GM12878 (cell line): ENCODE results near the gene DPPA4. TPM values are rescaled to one million over a fixed set of nuclear protein-coding genes. Genes with fewer than 3 reads are reported as not detected.

Experiments used
- ATAC-seq: fragments of 200-7000 bp; cut with Tn5 transposase; 3 replicates; pipeline ENCODE4 v1.9.1; 2020; ENCODE audit warnings: mild to moderate bottlenecking, moderate library complexity
- BruUV-seq: library from RNA; stranded (reverse); fragments of 400-500 nt; replicated peaks from 2 replicates; lab custom pipeline; 2021; lab: Mats Ljungman, UMichigan
- CTCF ChIA-PET: fragments of 300-600 bp; sonication (Branson Sonifier 250); formaldehyde crosslinking; extraction: SDS; loops from one replicate; lab custom pipeline; 2021; ENCODE audit warnings: inconsistent platforms; lab: Yijun Ruan, JAX
- POLR2A ChIA-PET: fragments of 350-600 bp; formaldehyde crosslinking; extraction: SDS; loops from one replicate; lab custom pipeline; 2021; ENCODE audit warnings: inconsistent platforms; lab: Charles Lee
- RAD21 ChIA-PET: fragments of 300-600 bp; sonication (Branson Sonifier 250); formaldehyde crosslinking; loops from one replicate; lab custom pipeline; 2023; ENCODE audit warnings: antibody characterized with exemption; ENCODE audit not compliant: unreplicated experiment; lab: Charles Lee
- SMC1A ChIA-PET: fragments of 300-600 bp; sonication (Branson Sonifier 250); formaldehyde crosslinking; loops from one replicate; lab custom pipeline; 2023; ENCODE audit not compliant: unreplicated experiment, uncharacterized antibody; lab: Charles Lee
- DNase-seq: peaks from one replicate; pipeline ENCODE4 v3.0.0-alpha.2; 2011; ENCODE audit warnings: low read depth, low spot score
- FAIRE-seq: peaks from 3 replicates; lab custom pipeline; 2011; peaks lifted over from hg19 to GRCh38; lab: Jason Lieb, UNC
- H2AFZ ChIP-seq: 2 replicates; pipeline ENCODE4 v1.6.0; 2011; ENCODE audit warnings: low read depth, low read length, control low read depth; ENCODE audit not compliant: control insufficient read depth
- H3K27ac ChIP-seq: 2 replicates; pipeline ENCODE4 v1.5.1; 2011; ENCODE audit warnings: control low read depth; ENCODE audit not compliant: control insufficient read depth, insufficient read depth
- H3K27me3 ChIP-seq, 2 experiments: replicated peaks in 1 of 2; 2 replicates each; pipeline versions ENCODE4 v1.6.0 to v1.6.1; 2011; ENCODE audit warnings: low read length in 1 of 2; ENCODE audit not compliant: control insufficient read depth in 2 of 2, insufficient read depth in 2 of 2
- H3K36me3 ChIP-seq, 2 experiments: 2 replicates each; pipeline ENCODE4 v1.5.1; 2011; ENCODE audit warnings: low read length in 1 of 2; ENCODE audit not compliant: control insufficient read depth in 2 of 2, insufficient read depth in 2 of 2
- H3K4me1 ChIP-seq: 2 replicates; pipeline ENCODE4 v1.6.1; 2011; ENCODE audit warnings: mild to moderate bottlenecking, low read length, moderate library complexity, mixed read lengths; ENCODE audit not compliant: control insufficient read depth, insufficient read depth
- H3K4me2 ChIP-seq: 2 replicates; pipeline ENCODE4 v1.6.0; 2011; ENCODE audit warnings: control low read depth; ENCODE audit not compliant: control insufficient read depth, insufficient read depth
- H3K4me3 ChIP-seq: fragments of 200-600 bp; sonication (generic); 2 replicates; pipeline ENCODE4 v1.5.1; 2016
- H3K79me2 ChIP-seq: 2 replicates; pipeline ENCODE4 v1.6.0; 2011; ENCODE audit warnings: low read length; ENCODE audit not compliant: control insufficient read depth, insufficient read depth
- H3K9ac ChIP-seq: 2 replicates; pipeline ENCODE4 v1.8.0; 2011; ENCODE audit warnings: low read length, control low read depth, mixed read lengths; ENCODE audit not compliant: control insufficient read depth, insufficient read depth
- H3K9me3 ChIP-seq: replicated peaks from 3 replicates; pipeline ENCODE4 v1.5.1; 2011; ENCODE audit warnings: mild to moderate bottlenecking, low read length; ENCODE audit not compliant: control insufficient read depth, insufficient read depth
- H4K20me1 ChIP-seq: 2 replicates; pipeline ENCODE4 v1.6.0; 2011; ENCODE audit not compliant: control insufficient read depth, insufficient read depth
- ELK1 ChIP-seq: IDR thresholded peaks from 2 replicates; pipeline ENCODE4 v1.6.1; 2012; ENCODE audit warnings: low read depth, low read length, improper control_type of control experiment
- FOXM1 ChIP-seq: IDR thresholded peaks from 2 replicates; pipeline ENCODE4 v1.6.1; 2012; ENCODE audit warnings: low read depth, mild to moderate bottlenecking, inconsistent platforms, low read length, moderate library complexity
- ZBED1 ChIP-seq: IDR thresholded peaks from 2 replicates; pipeline ENCODE4 v1.6.1; 2016; ENCODE audit warnings: borderline replicate concordance
- ZNF207 ChIP-seq: fragments of 450-650 bp; IDR thresholded peaks from 2 replicates; pipeline ENCODE4 v1.6.1; 2014; ENCODE audit warnings: antibody characterized with exemption, mild to moderate bottlenecking, borderline replicate concordance
- ZNF687 ChIP-seq: fragments of 450-650 bp; IDR thresholded peaks from 2 replicates; pipeline ENCODE4 v1.6.1; 2017; ENCODE audit warnings: mild to moderate bottlenecking, moderate library complexity
- WGBS: methylation state at CpG from one replicate; pipeline ENCODE4 v1.1.6; 2016; ENCODE audit warnings: low lambda C conversion rate; ENCODE audit not compliant: insufficient replicate concordance, insufficient coverage; ENCODE audit errors: missing lambda C conversion rate; 5-methylcytosine and 5-hydroxymethylcytosine counted together
- in situ Hi-C: fragments of 300-500 bp; cut with MboI; formaldehyde crosslinking; loops from 9 replicates; pipeline ENCODE4 v1.14.3; 2018; ENCODE audit warnings: mixed read lengths
- intact Hi-C: fragments of 100-400 bp; cut with micrococcal nuclease; formaldehyde crosslinking; loops from one replicate; pipeline ENCODE4 v1.14.2; 2022; ENCODE audit not compliant: unreplicated experiment
- polyA plus RNA-seq, 11 experiments: library from polyadenylated mRNA; depleted of rRNA in 4 of 11; unstranded in 6 of 11; stranded (reverse) in 5 of 11; fragments of >200 nt; fragmentation: Nextera tagmentation in 4 of 11; fragmentation: Illumina TruSeq in 1 of 11; extraction: Ambion mirVana in 4 of 11; extraction: Trizol in 1 of 11; gene quantifications; 1 replicate in 1 of 11; 2 replicates in 10 of 11; pipeline versions ENCODE4 v1.2.1 to v1.2.3, GENCODE V29; 2011 to 2016; ENCODE audit warnings: inconsistent platforms in 2 of 11, missing spikeins in 2 of 11, low read depth in 1 of 11
- total RNA-seq, 4 experiments: library from RNA; depleted of rRNA in 3 of 4; stranded (reverse); fragments of >200 nt in 3 of 4; fragmentation: Illumina TruSeq in 1 of 4; extraction: Trizol in 1 of 4; gene quantifications; 2 replicates each; pipeline versions ENCODE4 v1.2.1 to v1.2.3, GENCODE V29; 2013 to 2021

DPPA4 gene
- total and polyA plus RNA-seq, 10 of the 15 experiments (the other 5 are each of a cell fraction or from before 2014, with no cell fraction given) = 0.01 to 0.90 (median 0.44) TPM; not detected in 5

- SMC1A ChIA-PET = no interaction called here
- 81% methylated on average over 5 of the region's 5 CpGs for WGBS
Measured at GRCh38 chr3:109325109-109325508, 12.2 kb downstream of the DPPA4 start.

More at GRCh38 chr3:109325109-109325508, 12.2 kb downstream of the DPPA4 start:
- POLR2A ChIA-PET = no interaction called here
- H3K36me3 ChIP-seq = no peaks in the 10 kb centered on the region
- no peaks in the 10 kb centered on the region for H3K4me1 ChIP-seq
- H3K4me2 ChIP-seq = no peak overlapping the region
- H3K4me3 ChIP-seq = no peak overlapping the region
- no peaks in the 10 kb centered on the region for H3K79me2 ChIP-seq
- H3K27ac ChIP-seq = no peak overlapping the region
- ATAC-seq = no peak
- no peak for TF ChIP-seq ZBED1
- no peak for TF ChIP-seq ZNF207
- TF ChIP-seq ZNF687 = no peak
- no peak for TF ChIP-seq FOXM1
- TF ChIP-seq ELK1 = no peak
- TF ChIP-seq, all 136 proteins: peak for 0
- Histone ChIP-seq H3K9ac (no peak overlapping the region), H2AFZ (no peak overlapping the region), H4K20me1 (no peaks in the 10 kb centered on the region), H3K9me3 (no peaks in the 10 kb centered on the region), H3K27me3 (no peaks in the 10 kb centered on the region)
- in situ Hi-C loops = no loop called here
- FAIRE-seq (no peak), DNase-seq (no peak)
- intact Hi-C loops = no loop called here
- CTCF ChIA-PET = no interaction called here
- no TSS peak for BruUV-seq
- RAD21 ChIA-PET = no interaction called here
